ENCODE measurements around the gene ZSCAN10.
A peak's percentile ranks its signal among the peaks of the same experiment; 100 is the strongest.

Gene ZSCAN10

GRCh38 chr16:3094289-3095027, 4.6 kb downstream of the ZSCAN10 start:
- no peak overlapping the region for H3K27ac ChIP-seq (ENCODE audit: low read depth, low read length)
- H3K9me3 ChIP-seq (ENCODE audit: control insufficient read depth in 1 of 2, low read length in 2 of 2) = no peaks in the 10 kb centered on the region

GRCh38 chr16:3092501-3092941, 6.6 kb downstream of the ZSCAN10 start:
- no peaks in the 10 kb centered on the region for H3K9me3 ChIP-seq (ENCODE audit: control insufficient read depth in 1 of 2, low read length in 2 of 2)
- H3K27me3 ChIP-seq (ENCODE audit: control insufficient read depth in 1 of 2, insufficient read depth in 2 of 2, low read length in 2 of 2) = no peaks in the 10 kb centered on the region
- no peak overlapping the region for H3K27ac ChIP-seq (ENCODE audit: low read depth, low read length)
- H3K9ac ChIP-seq (ENCODE audit: low read depth in 1 of 2, low read length in 2 of 2) = no peak overlapping the region
- no peaks in the 10 kb centered on the region for H3K36me3 ChIP-seq (ENCODE audit: control insufficient read depth in 1 of 2, insufficient read depth in 2 of 2, low read length in 2 of 2)
- peaks cover 4 to 6% of the 10 kb centered on the region in 2 donors for H3K4me1 ChIP-seq (ENCODE audit: control insufficient read depth in 1 of 2, insufficient read depth in 2 of 2, low read length in 2 of 2)
- no peak overlapping the region for H3K4me3 ChIP-seq (ENCODE audit: low read depth in 1 of 2, low read length in 2 of 2)

More at GRCh38 chr16:3094289-3095027, 4.6 kb downstream of the ZSCAN10 start:
- Histone ChIP-seq H3K4me3 (ENCODE audit: low read depth in 1 of 2, low read length in 2 of 2) (no peak overlapping the region), H3K4me1 (ENCODE audit: control insufficient read depth in 1 of 2, insufficient read depth in 2 of 2, low read length in 2 of 2) (peaks cover under 1 to 6% of the 10 kb centered on the region in 2 donors), H3K36me3 (ENCODE audit: control insufficient read depth in 1 of 2, insufficient read depth in 2 of 2, low read length in 2 of 2) (no peaks in the 10 kb centered on the region), H3K9ac (ENCODE audit: low read depth in 1 of 2, low read length in 2 of 2) (no peak overlapping the region), H3K27me3 (ENCODE audit: control insufficient read depth in 1 of 2, insufficient read depth in 2 of 2, low read length in 2 of 2) (no peaks in the 10 kb centered on the region)

GRCh38 chr16:3091551-3091950, 7.5 kb downstream of the ZSCAN10 start:
- H3K27me3 ChIP-seq (ENCODE audit: control insufficient read depth in 1 of 2, insufficient read depth in 2 of 2, low read length in 2 of 2) = no peaks in the 10 kb centered on the region
- H3K27ac ChIP-seq (ENCODE audit: low read depth, low read length) = no peak overlapping the region
- H3K36me3 ChIP-seq (ENCODE audit: control insufficient read depth in 1 of 2, insufficient read depth in 2 of 2, low read length in 2 of 2) = no peaks in the 10 kb centered on the region
- no peak overlapping the region for H3K9ac ChIP-seq (ENCODE audit: low read depth in 1 of 2, low read length in 2 of 2)
- no peak overlapping the region for H3K4me3 ChIP-seq (ENCODE audit: low read depth in 1 of 2, low read length in 2 of 2)
- H3K4me1 ChIP-seq (ENCODE audit: control insufficient read depth in 1 of 2, insufficient read depth in 2 of 2, low read length in 2 of 2) = peaks cover 13 to 16% of the 10 kb centered on the region in 2 donors
- no peaks in the 10 kb centered on the region for H3K9me3 ChIP-seq (ENCODE audit: control insufficient read depth in 1 of 2, low read length in 2 of 2)

- H3K9ac ChIP-seq (ENCODE audit: low read depth in 1 of 2, low read length in 2 of 2) = no peak overlapping the region
- no peaks in the 10 kb centered on the region for H3K36me3 ChIP-seq (ENCODE audit: control insufficient read depth in 1 of 2, insufficient read depth in 2 of 2, low read length in 2 of 2)
- peaks cover 13 to 17% of the 10 kb centered on the region in 2 donors for H3K4me1 ChIP-seq (ENCODE audit: control insufficient read depth in 1 of 2, insufficient read depth in 2 of 2, low read length in 2 of 2)
- H3K27ac ChIP-seq (ENCODE audit: low read depth, low read length) = no peak overlapping the region
- no peaks in the 10 kb centered on the region for H3K27me3 ChIP-seq (ENCODE audit: control insufficient read depth in 1 of 2, insufficient read depth in 2 of 2, low read length in 2 of 2)
- no peak overlapping the region for H3K4me3 ChIP-seq (ENCODE audit: low read depth in 1 of 2, low read length in 2 of 2)
- no peaks in the 10 kb centered on the region for H3K9me3 ChIP-seq (ENCODE audit: control insufficient read depth in 1 of 2, low read length in 2 of 2)
These were observed 9.1 kb downstream of the ZSCAN10 start for GRCh38 chr16:3089717-3090592.

- Histone ChIP-seq H3K9ac (ENCODE audit: low read depth in 1 of 2, low read length in 2 of 2) (no peak overlapping the region), H3K4me1 (ENCODE audit: control insufficient read depth in 1 of 2, insufficient read depth in 2 of 2, low read length in 2 of 2) (peaks cover 13 to 17% of the 10 kb centered on the region in 2 donors), H3K9me3 (ENCODE audit: control insufficient read depth in 1 of 2, low read length in 2 of 2) (no peaks in the 10 kb centered on the region), H3K27me3 (ENCODE audit: control insufficient read depth in 1 of 2, insufficient read depth in 2 of 2, low read length in 2 of 2) (no peaks in the 10 kb centered on the region), H3K36me3 (ENCODE audit: control insufficient read depth in 1 of 2, insufficient read depth in 2 of 2, low read length in 2 of 2) (no peaks in the 10 kb centered on the region), H3K4me3 (ENCODE audit: low read depth in 1 of 2, low read length in 2 of 2) (no peak overlapping the region), H3K27ac (ENCODE audit: low read depth, low read length) (no peak overlapping the region)
These were observed 10.0 kb downstream of the ZSCAN10 start for GRCh38 chr16:3088925-3089716.

GRCh38 chr16:3088450-3088849, 10.6 kb downstream of the ZSCAN10 start:
- no peaks in the 10 kb centered on the region for H3K27me3 ChIP-seq (ENCODE audit: control insufficient read depth in 1 of 2, insufficient read depth in 2 of 2, low read length in 2 of 2)
- H3K4me1 ChIP-seq (ENCODE audit: control insufficient read depth in 1 of 2, insufficient read depth in 2 of 2, low read length in 2 of 2) = peaks cover 13 to 17% of the 10 kb centered on the region in 2 donors
- no peaks in the 10 kb centered on the region for H3K9me3 ChIP-seq (ENCODE audit: control insufficient read depth in 1 of 2, low read length in 2 of 2)
- no peak overlapping the region for H3K4me3 ChIP-seq (ENCODE audit: low read depth in 1 of 2, low read length in 2 of 2)
- no peak overlapping the region for H3K9ac ChIP-seq (ENCODE audit: low read depth in 1 of 2, low read length in 2 of 2)
- H3K36me3 ChIP-seq (ENCODE audit: control insufficient read depth in 1 of 2, insufficient read depth in 2 of 2, low read length in 2 of 2) = no peaks in the 10 kb centered on the region
- no peak overlapping the region for H3K27ac ChIP-seq (ENCODE audit: low read depth, low read length)

- Histone ChIP-seq H3K4me3 (ENCODE audit: low read depth in 1 of 2, low read length in 2 of 2) (peak overlapping the region in 1 of 2 donors; percentile 57), H3K9me3 (ENCODE audit: control insufficient read depth in 1 of 2, low read length in 2 of 2) (no peaks in the 10 kb centered on the region), H3K36me3 (ENCODE audit: control insufficient read depth in 1 of 2, insufficient read depth in 2 of 2, low read length in 2 of 2) (no peaks in the 10 kb centered on the region), H3K27ac (ENCODE audit: low read depth, low read length) (no peak overlapping the region), H3K27me3 (ENCODE audit: control insufficient read depth in 1 of 2, insufficient read depth in 2 of 2, low read length in 2 of 2) (no peaks in the 10 kb centered on the region), H3K4me1 (ENCODE audit: control insufficient read depth in 1 of 2, insufficient read depth in 2 of 2, low read length in 2 of 2) (peaks cover 13 to 17% of the 10 kb centered on the region in 2 donors), H3K9ac (ENCODE audit: low read depth in 1 of 2, low read length in 2 of 2) (peak overlapping the region in 1 of 2 donors; percentile 45)
These were observed 11.6 kb downstream of the ZSCAN10 start for GRCh38 chr16:3087243-3088235.

GRCh38 chr16:3086596-3087242, 12.4 kb downstream of the ZSCAN10 start:
- peak overlapping the region; percentile 50 to 57 for H3K4me3 ChIP-seq (ENCODE audit: low read depth in 1 of 2, low read length in 2 of 2)
- peaks cover 13 to 17% of the 10 kb centered on the region in 2 donors for H3K4me1 ChIP-seq (ENCODE audit: control insufficient read depth in 1 of 2, insufficient read depth in 2 of 2, low read length in 2 of 2)
- no peaks in the 10 kb centered on the region for H3K27me3 ChIP-seq (ENCODE audit: control insufficient read depth in 1 of 2, insufficient read depth in 2 of 2, low read length in 2 of 2)
- H3K9ac ChIP-seq (ENCODE audit: low read depth in 1 of 2, low read length in 2 of 2) = peak overlapping the region; percentile 38 to 45
- H3K36me3 ChIP-seq (ENCODE audit: control insufficient read depth in 1 of 2, insufficient read depth in 2 of 2, low read length in 2 of 2) = no peaks in the 10 kb centered on the region
- no peak overlapping the region for H3K27ac ChIP-seq (ENCODE audit: low read depth, low read length)
- no peaks in the 10 kb centered on the region for H3K9me3 ChIP-seq (ENCODE audit: control insufficient read depth in 1 of 2, low read length in 2 of 2)
